Stimulated activated CD4-positive, alpha-beta T cell treated with anti-CD3 and anti-CD28 coated beads, TNF-alpha, amount 100 ng/mL, for 24 hours (primary cell): ENCODE data around the gene DNAJC17.

Experiments used
- DNase-seq, 3 experiments: peaks; one replicate each; pipeline ENCODE4 v3.0.0-alpha.2; 2020; ENCODE audit warnings: low read depth in 3 of 3

The DNAJC17 gene

DNA sequence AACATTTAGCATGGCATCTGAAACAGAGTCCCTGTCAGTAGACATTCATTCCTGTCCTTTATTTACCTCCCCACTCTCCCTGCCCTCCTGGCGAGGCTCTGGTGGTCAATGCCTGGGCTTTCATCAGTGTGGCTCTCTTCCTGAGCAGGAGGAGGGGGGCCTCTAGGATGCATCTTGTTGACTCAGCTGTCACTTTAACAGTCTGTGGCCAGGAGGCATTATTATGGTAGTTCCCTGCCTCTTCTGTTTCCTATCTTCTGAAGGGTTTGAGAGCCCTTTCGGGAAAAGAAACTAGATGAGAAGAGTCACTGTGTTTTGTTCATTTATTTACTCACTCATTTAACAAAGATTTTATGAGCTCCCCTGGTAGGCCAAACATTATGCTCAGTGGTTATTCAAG is 23.6 kb upstream of the DNAJC17 start:
- no peak for DNase-seq

DNA sequence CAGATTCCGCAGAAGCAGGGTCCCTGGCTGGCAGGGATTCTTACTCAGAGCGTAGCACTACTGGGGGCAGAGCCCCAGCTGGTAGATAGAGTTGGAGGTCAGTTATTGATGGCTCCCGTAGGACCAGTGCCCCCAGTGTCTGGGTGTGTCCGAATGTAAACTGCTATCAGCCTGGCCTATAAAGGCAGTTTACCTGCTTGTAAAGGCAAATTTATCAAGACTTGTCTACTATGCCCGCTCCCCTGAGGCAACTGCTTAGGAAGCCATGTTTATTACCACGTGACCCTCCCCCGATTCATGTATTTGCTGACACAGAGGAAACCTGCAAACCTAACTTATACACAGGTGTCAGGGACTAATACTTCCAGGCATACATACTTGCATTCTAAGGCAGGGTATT is 21.8 kb upstream of the DNAJC17 start:
- no peak for DNase-seq

DNA sequence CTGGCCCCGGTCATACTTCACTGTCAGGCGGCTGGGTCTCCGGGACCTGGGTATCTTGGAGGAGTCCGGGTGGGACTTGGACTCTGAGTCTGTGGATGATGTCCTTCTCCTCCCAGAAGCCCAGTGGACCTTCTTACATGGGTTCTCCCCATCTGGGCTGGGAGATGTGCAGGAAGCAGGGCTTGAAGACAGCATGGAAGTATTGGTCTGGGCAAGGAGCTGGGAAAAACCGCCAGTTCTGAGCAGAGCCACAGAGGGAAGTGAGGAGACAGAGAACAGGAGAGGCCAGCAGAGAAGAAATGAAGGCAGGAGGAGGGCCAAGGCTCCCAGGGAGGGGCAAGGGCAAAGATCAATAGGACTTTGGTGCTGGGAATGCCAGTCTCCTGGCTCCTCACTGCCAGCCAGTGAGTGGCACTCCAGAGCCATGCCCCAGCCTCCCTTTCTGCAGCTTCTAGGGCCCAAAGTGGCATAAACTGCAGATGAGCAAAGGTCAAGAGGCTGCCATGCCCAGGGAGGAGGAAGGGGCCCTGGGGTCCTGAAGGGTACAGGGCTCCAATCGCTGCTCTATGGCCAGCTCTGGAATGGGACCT is 21.3 kb upstream of the DNAJC17 start, which contains the start of gene PPP1R14D:
TSS of gene PPP1R14D (minus strand) at position 262 of the 590 bp plus-strand sequence. CDS start at position 195, 67 bp downstream.
- DNase-seq = no peak

DNA sequence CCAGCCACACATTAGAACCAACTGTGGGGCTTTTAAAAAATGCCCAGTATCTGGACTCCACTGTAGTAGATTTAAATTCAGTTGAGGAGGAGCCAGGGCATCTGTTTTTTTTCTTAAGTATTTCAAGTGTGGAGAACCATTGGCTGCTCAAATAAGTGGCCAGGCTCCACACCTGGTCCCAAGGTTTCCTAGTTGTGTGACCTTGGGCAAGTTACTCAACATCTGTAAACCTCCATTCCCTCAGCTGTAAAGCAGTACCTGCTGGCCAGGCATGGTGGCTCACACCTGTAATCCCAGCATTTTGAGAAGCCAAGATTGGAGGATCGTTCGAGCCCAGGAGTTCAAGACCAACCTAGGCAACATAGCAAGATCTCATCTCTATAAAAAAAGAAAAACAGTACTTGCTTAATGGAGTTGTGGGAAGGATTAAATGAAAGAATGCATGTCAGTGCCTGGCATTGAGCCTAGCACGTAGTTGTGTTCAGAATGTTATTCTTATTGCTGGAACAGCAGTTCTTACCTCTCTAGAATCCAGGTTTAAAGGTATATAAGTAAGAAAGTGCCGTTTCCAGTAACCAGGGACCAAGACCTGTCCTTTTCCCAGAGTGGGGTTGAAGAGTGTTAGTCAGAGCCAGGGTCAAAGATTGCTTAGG is 19.3 kb upstream of the DNAJC17 start:
- no peak for DNase-seq

DNA sequence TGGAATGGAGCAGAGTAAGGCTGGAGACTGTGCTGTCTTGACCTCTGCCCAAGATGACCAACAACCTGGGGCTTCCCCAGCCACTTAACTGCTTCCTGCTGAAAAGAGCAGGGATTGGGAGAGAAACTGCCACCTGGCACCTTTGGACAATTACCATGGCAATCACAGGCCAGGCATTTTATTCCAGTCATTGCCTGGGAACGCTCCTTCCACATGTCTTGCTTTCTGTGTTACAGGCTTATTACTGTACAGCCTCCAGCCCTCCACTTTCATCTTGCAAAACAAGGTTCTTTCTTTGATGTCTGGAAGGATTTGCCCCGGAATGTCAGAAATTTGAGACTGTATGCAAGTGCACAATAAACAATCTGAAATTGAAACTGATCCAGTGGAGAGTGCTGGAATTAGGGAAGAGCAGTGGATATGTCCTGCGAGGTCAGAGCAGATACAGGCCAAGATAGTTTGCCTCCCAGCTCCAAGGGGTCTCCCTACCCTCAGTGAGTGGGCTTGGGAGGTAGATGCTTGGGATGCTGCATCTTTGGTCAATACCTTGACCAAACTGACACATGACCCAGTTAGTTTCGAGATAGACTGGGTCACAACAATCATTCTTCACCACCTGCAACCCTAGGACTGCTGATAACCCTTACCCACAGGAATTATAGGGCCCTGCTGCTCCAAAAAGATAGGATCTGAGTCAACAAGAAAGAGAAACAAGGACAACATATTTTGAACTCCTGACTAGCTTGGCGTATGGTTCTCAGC is 18.6 kb upstream of the DNAJC17 start:
- no peak for DNase-seq

DNA sequence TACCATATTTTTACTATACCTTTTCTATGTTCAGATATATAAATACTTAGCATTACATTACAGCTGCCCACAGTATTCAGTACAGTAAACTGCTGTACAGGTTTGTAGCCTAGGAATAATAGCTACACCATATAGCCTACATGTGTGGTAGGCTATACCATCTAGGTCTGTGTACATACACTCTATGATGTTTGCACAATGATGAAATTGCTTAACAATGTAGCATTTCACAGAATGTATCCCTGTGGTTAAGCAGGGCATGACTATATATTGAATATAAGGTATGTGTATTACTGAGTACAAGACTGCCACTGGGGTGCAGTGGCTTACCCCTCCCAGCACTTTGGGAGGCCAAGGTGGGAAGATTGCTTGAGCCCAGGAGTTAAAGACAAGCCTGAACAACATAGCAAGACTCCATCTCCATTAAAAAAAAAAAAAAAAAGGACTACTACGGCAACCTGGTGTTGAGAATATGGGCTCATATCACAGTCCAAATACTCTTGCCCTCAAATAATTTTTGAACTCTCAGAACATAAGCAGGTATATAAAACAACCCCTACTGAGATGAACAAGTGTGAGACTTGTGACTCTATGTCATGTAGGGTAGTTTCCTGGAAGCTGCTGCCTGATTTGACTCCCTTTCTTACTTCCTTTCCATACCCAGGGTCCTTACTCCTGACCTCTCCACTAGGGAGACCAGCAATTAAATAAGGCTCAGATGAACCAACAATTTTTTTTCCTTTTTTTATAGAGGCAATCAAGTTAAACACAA is 16.5 kb upstream of the DNAJC17 start:
- DNase-seq = no peak

DNA sequence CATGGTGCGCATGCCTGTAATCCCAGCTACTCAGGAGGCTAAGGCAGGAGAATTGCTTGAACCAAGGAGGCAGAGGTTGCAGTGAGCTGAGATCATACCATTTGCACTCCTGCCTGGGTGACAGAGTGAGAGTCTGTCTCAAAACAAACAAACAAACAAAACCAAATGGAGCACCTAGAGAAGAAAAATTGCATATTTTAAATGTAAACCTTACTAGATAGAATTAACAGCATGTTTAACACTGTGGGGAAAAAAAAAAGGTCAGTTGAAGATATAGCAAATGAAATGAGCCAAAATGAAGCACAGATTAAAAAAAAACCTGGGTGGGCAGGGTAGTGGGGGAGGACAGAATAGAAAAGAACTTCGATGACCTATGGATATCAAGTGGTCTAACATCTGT is 13.9 kb upstream of the DNAJC17 start:
- no peak for DNase-seq

DNA sequence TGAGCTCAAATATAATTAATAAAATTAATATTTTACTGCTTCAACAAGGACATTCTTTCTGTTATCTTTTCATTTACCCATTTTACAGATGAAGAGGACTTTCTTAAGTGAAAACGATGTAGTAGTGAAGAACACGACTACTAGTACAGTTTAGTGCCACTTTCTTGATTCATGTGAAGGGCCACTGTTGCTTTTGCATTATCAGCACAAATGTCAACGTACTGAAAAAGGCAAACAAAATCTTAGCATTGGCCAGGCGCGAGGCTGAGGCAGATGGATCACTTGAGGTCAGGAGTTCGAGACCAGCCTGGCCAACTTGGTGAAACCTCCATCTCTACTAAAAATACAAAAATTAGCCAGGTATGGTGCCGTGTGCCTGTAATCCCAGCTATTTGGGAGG is 11.8 kb upstream of the DNAJC17 start:
- DNase-seq = no peak

DNA sequence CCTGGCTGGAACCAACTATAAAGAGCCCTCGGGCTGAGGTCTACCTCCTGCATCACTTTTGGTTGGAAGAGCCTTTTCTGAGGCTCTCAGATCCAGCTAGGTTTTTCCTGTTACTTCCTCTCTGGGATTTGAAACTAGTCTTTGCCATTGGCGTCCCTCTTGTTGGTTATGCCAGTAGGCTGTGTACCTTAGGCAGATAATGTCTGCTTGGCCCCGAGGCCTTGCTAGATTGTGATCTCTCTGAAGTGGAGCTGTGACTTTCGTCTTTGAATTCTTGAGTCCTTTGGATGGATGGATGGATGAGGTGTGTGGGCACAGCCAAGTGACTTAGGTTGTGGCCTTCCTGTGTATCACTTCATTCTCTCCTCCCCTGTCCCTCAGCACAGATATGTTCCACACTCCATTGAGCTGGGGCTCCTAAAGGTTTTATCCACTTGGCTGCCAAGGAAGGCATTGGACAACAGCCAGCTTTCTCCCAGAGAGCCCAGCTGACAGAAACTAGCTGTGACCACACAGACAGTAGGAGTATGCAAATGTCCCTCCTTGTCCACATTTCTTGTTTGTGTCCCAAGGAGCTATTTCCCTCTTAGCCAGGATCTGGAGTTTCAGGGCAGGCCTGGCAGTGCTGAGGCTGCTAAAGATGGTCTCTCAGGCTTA is 7.9 kb upstream of the DNAJC17 start:
- no peak for DNase-seq

DNA sequence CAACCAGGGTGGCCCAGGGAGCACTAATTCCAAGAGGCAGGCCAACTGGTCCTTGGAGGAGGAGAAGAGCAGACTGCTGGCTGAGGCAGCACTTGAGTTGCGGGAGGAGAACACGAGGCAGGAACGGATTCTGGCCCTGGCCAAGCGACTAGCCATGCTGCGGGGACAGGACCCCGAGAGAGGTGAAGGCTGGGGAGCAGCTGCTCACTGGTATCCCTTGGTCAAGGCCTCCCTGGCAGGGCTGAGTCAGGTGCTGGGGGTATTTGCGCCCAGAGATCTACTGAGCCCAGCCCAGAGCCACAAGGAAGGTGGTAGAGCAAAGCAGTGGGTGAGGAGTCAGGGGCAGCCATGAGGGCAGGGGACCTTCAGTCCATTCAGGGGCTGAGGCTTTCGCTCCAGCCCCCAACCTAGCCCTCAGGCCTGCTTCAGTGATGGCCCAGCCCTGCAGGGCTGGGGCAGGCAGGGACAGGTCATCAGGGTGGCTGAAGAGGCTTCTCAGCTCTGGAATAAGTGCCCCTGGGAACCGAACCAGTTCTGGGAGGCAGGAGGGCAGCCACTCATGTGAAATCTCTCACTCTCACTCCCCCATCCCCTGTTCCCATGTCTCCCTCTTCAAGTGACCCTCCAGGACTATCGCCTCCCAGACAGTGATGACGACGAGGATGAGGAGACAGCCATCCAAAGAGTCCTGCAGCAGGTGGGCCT is 5.6 kb upstream of the DNAJC17 start:
- DNase-seq = no peak

DNA sequence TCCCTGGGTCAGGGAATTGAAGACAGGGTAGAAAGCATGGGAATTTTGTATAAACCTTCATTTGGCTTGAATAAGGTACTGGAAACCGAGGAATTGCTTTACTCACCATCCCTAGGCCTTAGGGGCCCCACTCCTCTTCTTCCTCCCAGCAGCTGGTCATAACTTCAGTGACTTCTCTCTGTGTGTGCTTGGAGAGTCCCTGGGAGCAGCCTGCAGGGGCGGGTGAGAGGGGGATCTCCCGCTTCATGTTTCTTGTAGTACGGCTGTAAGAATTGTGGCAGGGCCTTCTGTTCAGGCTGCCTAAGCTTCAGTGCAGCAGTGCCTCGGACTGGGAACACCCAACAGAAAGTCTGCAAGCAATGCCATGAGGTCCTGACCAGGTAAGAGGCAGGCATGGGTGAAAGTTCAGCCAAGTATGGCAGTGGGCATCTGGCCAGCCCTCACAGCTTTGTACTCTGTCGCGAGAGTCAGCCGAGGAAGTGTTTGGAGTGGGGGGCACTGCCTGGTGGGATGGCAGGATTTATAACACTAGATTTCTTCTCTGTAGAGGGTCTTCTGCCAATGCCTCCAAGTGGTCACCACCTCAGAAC is 1.7 kb upstream of the DNAJC17 start:
- DNase-seq = no peak

DNA sequence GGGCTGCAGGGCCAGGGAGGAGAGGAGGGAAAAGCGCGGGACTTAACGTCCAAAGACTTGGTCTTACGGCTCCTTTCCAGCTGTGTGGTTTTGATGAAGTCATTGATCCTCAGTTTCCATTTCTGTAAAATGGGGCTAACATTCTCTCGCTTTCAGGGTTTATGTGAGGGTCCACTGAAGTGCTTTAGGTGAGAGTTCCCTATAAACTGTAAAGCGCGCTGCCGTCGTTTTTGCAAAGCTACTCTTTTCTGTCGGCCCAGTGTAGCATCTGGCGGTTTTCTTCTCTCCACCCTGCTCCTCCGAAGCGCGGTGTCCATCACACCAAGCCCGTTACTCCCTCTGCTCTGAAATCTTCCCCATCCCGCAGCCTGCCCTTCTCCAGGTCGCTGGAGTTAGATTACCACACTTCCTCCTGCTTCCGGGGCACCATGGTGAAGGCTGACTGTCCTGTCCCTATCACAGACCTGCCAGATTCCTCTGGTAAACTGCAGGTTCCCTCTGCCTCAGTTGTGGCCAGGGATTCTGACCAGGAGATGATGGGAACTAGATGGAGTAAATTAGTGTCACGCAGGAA is 702 bp upstream of the DNAJC17 start:
- no peak for DNase-seq

DNA sequence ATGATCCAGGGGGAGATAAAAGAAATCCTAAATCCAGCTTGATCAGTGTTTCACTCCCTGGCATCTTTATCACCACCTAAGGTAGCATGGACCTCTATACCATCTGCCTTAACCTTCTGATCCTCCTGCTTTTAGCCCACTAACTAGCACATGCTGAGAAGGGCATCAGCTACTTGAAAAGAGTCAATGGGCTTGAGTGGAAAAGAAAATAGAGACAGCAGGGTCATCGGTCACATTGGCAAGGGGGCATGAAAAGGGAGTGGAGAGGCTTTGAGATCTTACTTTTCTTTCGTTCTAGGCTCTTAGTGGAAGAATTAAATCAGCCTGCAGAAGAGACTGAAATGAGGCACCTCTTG is 623 bp downstream of the DNAJC17 start:
- no peak for DNase-seq

DNA sequence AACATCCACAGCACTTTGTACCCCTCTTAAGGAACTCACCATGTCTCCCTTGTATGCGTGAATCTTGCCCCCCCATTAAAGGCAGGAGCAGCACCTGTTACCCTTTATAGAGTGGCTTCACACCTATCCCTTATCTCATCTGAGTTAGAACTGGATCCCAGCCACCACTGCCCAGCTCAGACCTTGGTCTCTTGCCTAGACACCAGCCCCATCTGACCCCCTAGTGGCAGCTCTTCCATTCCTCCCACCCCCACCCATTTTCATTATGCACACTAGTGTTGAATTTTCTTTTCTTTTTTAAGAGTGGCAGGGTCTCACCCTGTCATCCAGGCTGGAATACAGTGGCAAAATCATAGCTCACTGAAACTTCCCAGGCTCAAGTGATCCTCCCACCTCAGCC is 3.6 kb downstream of the DNAJC17 start:
- DNase-seq = no peak

DNA sequence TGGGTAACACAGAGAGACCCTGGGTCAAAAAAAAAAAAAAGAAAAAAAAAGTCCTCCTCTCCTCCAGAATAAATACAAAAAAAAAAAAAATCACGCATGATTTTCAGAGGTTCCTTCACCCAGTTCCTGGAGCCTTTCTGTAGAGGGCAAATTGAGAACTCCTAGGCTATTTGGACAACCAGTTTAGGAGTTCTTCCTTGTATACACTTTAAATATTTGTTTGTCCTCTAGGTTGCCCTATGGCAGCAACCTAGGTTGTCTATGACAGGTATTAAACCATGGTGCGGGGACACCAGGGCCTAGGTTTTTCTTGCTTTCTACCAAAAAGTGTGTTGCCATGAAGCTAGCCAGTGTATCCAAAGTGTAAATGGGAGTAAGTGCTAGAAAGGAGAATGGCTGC is 4.2 kb downstream of the DNAJC17 start:
- no peak for DNase-seq

DNA sequence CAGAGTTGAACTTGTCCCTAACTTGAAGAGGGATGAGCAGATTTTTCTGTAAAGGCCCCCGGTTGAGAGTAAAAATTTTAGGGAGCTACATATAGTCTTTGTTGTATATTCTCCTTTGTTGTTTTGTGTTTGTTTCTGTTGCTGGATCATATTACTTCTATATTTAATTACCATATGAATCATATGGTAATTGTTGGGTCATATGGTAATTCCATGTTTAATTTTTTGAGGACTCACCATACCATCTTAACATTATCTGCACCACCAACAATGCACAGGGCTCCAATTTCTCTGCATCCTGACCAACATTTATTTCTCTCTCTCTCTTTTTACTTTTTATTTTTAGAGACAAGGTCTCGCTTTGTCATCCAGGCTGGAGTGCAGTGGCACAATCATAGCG is 7.8 kb downstream of the DNAJC17 start:
- DNase-seq = no peak

DNA sequence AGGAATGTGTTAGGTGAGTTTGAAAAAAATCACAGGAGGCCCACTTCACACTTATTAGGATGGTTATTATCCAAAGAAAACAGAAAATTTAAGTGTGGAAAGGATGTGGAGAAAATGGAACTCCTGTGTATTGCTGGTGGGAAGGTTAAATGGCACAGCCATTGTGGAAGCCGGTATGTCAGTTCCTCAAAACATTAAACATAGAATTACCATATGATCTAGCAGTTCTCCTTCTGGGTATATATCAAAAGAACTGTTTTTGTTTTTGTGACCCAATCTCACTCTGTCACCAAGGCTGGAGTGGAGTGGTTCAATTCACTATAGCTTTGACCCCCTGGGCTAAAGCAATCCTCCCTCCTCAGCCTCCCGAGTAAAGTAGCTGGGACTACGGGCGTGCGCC is 10.8 kb downstream of the DNAJC17 start:
- DNase-seq = no peak

DNA sequence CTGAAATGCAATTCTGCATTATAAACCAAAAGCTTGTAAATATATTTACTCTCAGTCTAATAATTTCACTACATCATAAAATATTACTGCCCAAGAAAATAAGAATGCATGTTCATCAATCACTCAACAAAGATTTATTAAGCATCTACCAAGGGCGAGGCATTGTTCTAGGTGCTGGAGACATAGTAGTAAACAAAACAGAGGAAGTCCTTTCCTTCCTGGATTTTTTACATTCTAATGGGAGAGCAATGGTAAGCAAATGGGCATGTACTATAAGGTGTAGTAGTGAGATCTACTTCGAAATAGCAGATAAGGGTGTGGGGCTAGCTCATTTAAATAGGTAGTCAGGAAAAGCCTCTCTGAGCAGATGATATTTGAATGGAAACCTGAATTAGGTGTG is 11.2 kb downstream of the DNAJC17 start:
- DNase-seq = no peak

DNA sequence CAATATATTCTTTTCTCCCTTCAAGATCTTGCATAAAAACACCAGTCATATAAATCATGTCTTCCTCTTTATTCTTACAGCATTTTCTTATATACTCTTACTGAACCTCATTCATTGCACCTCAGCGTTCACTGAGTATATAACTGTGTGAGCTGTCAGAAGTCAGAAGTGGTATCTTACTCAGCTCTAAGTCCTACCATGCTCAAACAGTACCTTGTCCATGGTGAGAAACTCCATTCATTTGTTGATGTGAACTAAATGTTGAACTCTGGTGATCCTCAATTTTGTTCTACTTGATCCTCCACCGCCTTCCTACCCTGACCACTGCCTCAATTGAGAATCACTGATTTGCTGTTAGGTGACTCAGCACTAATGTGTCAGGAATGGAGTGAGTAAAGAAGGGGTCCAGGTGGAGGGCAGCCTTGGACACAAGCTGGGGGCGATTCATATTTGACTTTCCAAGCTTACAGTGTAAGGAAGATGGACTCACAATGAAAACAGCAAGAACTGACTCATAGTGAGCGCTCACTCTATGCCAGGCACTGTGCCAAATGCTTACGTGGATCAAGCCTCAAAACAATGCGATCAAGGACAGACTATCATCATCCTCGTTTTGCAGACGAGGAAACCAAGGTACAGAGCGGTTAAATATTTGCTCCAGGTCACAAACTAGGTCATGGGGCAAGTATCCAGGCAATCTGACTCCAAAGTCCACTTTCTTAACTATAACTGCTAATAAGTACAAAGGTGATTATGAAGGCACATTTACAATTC is 13.9 kb downstream of the DNAJC17 start:
- DNase-seq = peak in 1 of 3 experiments; percentile 29

DNA sequence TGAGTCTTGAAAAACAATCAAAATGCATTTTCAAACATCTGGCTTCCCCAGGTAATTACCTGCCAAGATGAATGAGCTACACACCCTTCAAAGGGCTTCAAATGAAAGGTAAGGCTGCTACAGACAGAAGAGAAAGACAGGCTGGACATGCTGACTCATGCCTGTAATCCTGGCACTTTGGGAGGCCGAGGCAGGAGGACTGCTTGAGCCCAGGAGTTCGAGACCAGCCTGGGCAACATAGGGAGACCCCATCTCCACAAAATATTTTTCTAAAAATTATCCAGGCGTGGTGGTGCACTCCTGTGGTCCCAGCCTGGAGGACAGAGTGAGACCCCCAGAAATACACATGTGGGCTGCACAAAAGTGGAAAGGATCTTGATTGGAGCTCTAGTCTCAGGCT is 14.9 kb downstream of the DNAJC17 start:
- DNase-seq = no peak
